ENCODE measurements around the gene KIF17. TPM values are rescaled to one million over a fixed set of nuclear protein-coding genes. Genes with fewer than 3 reads are reported as not detected.

KIF17 gene
- polyA plus RNA-seq, 2 of the 4 experiments (the other 2 are of a cell fraction), result 0.78 to 1.0 TPM

DNA sequence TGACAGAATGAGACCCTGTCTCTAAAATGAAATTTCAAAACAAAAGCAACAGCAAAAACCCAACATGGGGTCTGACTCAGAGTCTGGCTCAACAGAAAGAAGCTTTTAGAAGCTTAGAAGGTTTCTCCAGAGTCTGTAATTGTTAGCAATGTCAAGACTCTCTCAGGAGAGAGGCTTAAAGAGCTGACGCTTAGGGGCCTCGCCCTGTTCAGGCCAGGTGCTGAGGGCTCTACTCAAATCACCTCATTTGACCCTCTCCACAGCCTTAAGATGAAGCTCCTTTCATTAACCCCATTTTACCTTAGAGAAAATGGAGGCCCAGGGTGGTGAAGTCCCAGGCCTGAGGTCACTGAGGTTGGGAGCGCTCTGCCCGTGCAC lies 5.3 kb upstream of the KIF17 start:
- H3K4me1 ChIP-seq, result no peaks in the 10 kb centered on the region; the same call in 2 of the 3 replicates
- 90% methylated on average over 2 of the region's 4 CpGs for WGBS (ENCODE audit: missing lambda C conversion rate)

DNA sequence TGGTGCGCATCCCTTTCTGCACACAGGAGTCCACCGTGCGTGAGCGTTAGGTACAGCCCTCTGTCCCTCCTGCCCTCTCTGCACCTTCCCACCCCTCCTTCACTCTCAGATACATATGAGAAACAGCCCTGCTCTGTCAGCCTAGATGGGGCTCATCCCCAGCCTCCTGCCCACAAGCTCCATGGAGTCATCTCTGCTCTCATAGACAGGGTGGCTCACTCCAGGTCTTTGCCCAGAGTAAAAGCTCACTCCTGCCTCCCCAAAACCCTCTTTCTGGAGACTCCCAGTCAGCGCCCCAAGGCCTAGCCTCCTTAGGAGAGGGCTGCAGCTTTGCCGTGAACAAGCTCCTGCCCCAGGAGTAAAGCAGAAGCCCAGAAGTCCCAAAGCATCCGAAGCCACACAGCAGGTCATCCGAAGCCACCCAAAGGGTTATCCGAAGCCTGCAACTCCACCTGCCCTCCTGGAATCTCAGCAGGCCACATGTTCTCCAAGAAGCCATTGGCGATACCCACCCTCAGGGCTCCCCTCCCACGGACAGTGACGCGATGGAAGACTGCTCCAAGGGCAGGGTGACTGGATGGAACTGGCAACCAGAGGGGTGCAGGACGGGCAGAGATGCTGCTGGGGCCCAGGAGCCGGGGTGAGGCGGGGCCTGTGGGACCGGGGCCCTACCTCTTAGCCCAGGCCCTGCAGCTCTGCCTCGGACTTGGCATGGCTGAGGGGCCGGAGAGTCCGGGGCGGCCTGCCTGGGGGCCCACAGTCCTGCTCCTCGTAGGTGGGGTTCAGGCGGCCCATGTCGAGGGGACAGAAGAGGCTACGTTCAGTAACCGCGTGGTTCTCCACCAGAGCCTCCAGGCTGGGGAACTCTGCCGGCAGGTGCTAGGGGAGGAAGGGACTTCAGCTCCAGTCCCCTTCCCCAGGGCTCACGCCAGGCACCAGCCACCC lies 3.6 kb upstream of the KIF17 start:
- 95% methylated on average over 18 of the region's 29 CpGs for WGBS (ENCODE audit: missing lambda C conversion rate)
- TF ChIP-seq, protein P1, sequence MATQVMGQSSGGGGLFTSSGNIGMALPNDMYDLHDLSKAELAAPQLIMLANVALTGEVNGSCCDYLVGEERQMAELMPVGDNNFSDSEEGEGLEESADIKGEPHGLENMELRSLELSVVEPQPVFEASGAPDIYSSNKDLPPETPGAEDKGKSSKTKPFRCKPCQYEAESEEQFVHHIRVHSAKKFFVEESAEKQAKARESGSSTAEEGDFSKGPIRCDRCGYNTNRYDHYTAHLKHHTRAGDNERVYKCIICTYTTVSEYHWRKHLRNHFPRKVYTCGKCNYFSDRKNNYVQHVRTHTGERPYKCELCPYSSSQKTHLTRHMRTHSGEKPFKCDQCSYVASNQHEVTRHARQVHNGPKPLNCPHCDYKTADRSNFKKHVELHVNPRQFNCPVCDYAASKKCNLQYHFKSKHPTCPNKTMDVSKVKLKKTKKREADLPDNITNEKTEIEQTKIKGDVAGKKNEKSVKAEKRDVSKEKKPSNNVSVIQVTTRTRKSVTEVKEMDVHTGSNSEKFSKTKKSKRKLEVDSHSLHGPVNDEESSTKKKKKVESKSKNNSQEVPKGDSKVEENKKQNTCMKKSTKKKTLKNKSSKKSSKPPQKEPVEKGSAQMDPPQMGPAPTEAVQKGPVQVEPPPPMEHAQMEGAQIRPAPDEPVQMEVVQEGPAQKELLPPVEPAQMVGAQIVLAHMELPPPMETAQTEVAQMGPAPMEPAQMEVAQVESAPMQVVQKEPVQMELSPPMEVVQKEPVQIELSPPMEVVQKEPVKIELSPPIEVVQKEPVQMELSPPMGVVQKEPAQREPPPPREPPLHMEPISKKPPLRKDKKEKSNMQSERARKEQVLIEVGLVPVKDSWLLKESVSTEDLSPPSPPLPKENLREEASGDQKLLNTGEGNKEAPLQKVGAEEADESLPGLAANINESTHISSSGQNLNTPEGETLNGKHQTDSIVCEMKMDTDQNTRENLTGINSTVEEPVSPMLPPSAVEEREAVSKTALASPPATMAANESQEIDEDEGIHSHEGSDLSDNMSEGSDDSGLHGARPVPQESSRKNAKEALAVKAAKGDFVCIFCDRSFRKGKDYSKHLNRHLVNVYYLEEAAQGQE (IDR thresholded peaks at IDR 0.05), result no peak
- no peak for TF ChIP-seq FOSL2 (IDR thresholded peaks at IDR 0.05)
- no peak for TF ChIP-seq FOSL2 (CRISPR knock-in tag; IDR thresholded peaks at IDR 0.05)
- TF ChIP-seq CBX8 (IDR thresholded peaks at IDR 0.05), result no peak
- TF ChIP-seq FOXS1 (CRISPR knock-in tag; IDR thresholded peaks at IDR 0.05), result no peak
- no peak for TF ChIP-seq MYC (IDR thresholded peaks at IDR 0.05; ENCODE audit: borderline replicate concordance, low read length)
- no peak for TF ChIP-seq SMC3 (IDR thresholded peaks at IDR 0.05)
- no peak for TF ChIP-seq BHLHE40 (IDR thresholded peaks at IDR 0.05; ENCODE audit: low read depth, low read length)
- TF ChIP-seq ZNF302 (CRISPR knock-in tag; IDR thresholded peaks at IDR 0.05), result no peak
- TF ChIP-seq ESRRA (IDR thresholded peaks at IDR 0.05; ENCODE audit: borderline replicate concordance, low read length), result no peak
- TF ChIP-seq POLR2AphosphoS2 (conservative IDR thresholded peaks at IDR 0.05; ENCODE audit: low read length), result no peak
- no peak for TF ChIP-seq RNF2 (IDR thresholded peaks at IDR 0.05; ENCODE audit: borderline replicate concordance, low read depth)
- TF ChIP-seq RAD21 (conservative IDR thresholded peaks at IDR 0.05 in 1 of 2, IDR thresholded peaks at IDR 0.05 in 1 of 2), result no peak
- TF ChIP-seq HOXA7 (CRISPR knock-in tag; IDR thresholded peaks at IDR 0.05), result no peak

More for the DNA sequence above, 5.3 kb upstream of the KIF17 start:
- FAIRE-seq, result no peak
- Histone ChIP-seq H3K9me3 (no peaks in the 10 kb centered on the region), H3K4me3 (no peak overlapping the region), H3K27ac (no peak overlapping the region), H3K4me2 (no peak overlapping the region)
- no peak for DNase-seq (ENCODE audit: low read depth in 1 of 2, low spot score in 1 of 2)
- TF ChIP-seq, protein P2, sequence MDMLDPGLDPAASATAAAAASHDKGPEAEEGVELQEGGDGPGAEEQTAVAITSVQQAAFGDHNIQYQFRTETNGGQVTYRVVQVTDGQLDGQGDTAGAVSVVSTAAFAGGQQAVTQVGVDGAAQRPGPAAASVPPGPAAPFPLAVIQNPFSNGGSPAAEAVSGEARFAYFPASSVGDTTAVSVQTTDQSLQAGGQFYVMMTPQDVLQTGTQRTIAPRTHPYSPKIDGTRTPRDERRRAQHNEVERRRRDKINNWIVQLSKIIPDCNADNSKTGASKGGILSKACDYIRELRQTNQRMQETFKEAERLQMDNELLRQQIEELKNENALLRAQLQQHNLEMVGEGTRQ (IDR thresholded peaks at IDR 0.05), result no peak
- no peak for TF ChIP-seq SMC3 (IDR thresholded peaks at IDR 0.05)
- TF ChIP-seq CEBPB (IDR thresholded peaks at IDR 0.05), result no peak
- TF ChIP-seq FOXS1 (CRISPR knock-in tag; IDR thresholded peaks at IDR 0.05), result no peak
- no peak for TF ChIP-seq HOXB13 (CRISPR knock-in tag; IDR thresholded peaks at IDR 0.05; ENCODE audit: low read depth)
- no peak for TF ChIP-seq SREBF2 (IDR thresholded peaks at IDR 0.05)
- TF ChIP-seq, protein P1 (IDR thresholded peaks at IDR 0.05), result no peak
- no peak for TF ChIP-seq EP300 (IDR thresholded peaks at IDR 0.05)
- TF ChIP-seq KDM1A (IDR thresholded peaks at IDR 0.05; ENCODE audit: low read depth), result no peak
- TF ChIP-seq ZNF302 (CRISPR knock-in tag; IDR thresholded peaks at IDR 0.05), result no peak
- no peak for TF ChIP-seq POLR2AphosphoS2 (conservative IDR thresholded peaks at IDR 0.05; ENCODE audit: low read length)
- no peak for TF ChIP-seq MYC (IDR thresholded peaks at IDR 0.05; ENCODE audit: borderline replicate concordance, low read length)
- TF ChIP-seq CBX8 (IDR thresholded peaks at IDR 0.05), result no peak
- no peak for TF ChIP-seq RCOR1 (IDR thresholded peaks at IDR 0.05; ENCODE audit: low read depth, low read length)
- no peak for TF ChIP-seq RAD21 (conservative IDR thresholded peaks at IDR 0.05 in 1 of 2, IDR thresholded peaks at IDR 0.05 in 1 of 2)
- TF ChIP-seq HDAC2 (IDR thresholded peaks at IDR 0.05), result no peak
- TF ChIP-seq GATA3 (IDR thresholded peaks at IDR 0.05; ENCODE audit: borderline replicate concordance), result no peak
- TF ChIP-seq BCL3 (IDR thresholded peaks at IDR 0.05), result no peak
- no peak for TF ChIP-seq FOSL2 (IDR thresholded peaks at IDR 0.05)
- TF ChIP-seq FOSL2 (CRISPR knock-in tag; IDR thresholded peaks at IDR 0.05), result no peak
- no peak for TF ChIP-seq CHD4 (IDR thresholded peaks at IDR 0.05; ENCODE audit: borderline replicate concordance)
- ChIA-PET CTCF (interaction anchor here (0.5 kb wide), 1 partner anchor 1643 kb away, joined by 3 read pairs; no protein-coding TSS in a partner anchor), POLR2A (no interaction called here)
- ATAC-seq, result no peak

More for the DNA sequence above, 3.6 kb upstream of the KIF17 start:
- no peak for ATAC-seq
- no peak for FAIRE-seq
- DNase-seq (ENCODE audit: low read depth in 1 of 2, low spot score in 1 of 2), result no peak
- H3K4me2 ChIP-seq, result no peak overlapping the region
- no peaks in the 10 kb centered on the region; the same call in 2 of the 3 replicates for H3K4me1 ChIP-seq
- H3K4me3 ChIP-seq, result no peak overlapping the region
- H3K9me3 ChIP-seq, result no peaks in the 10 kb centered on the region
- no peak overlapping the region for H3K27ac ChIP-seq
- POLR2A ChIA-PET, result no interaction called here
- CTCF ChIA-PET, result interaction anchor here (0.8 to 0.9 kb wide), 2 partner anchors 9 to 25 kb away, joined by 3 read pairs; no protein-coding TSS in a partner anchor
